G401 (cell line): ENCODE data around the gene IWS1. TPM values are rescaled to one million over a fixed set of nuclear protein-coding genes. Genes with fewer than 3 reads are reported as not detected.

ENCODE experiments used
- DNase-seq: peaks from one replicate; pipeline ENCODE4 v3.0.0-alpha.2; 2015; ENCODE audit warnings: low spot score
- in situ Hi-C: cut with HindIII; loops from 2 replicates; pipeline ENCODE4 v1.10.0; 2016; ENCODE audit warnings: low sequenced_read_pairs, mixed read lengths
- total RNA-seq: library from RNA; depleted of rRNA; stranded (reverse); fragments of >200 nt; shearing (Covaris generic); gene quantifications from 2 replicates; pipeline ENCODE4 v1.2.3, GENCODE V29; 2014

The IWS1 gene
- total RNA-seq, 1 experiment from 2014 or later, result 59.2 TPM

GRCh38 chr2:127510073-127510472, 16.2 kb downstream of the IWS1 start:
- in situ Hi-C loops, result no loop called here
- DNase-seq, result no peak

- in situ Hi-C loops, result no loop called here
- peak; percentile 62 for DNase-seq
Measured at GRCh38 chr2:127508631-127509034, 17.7 kb downstream of the IWS1 start.

GRCh38 chr2:127508023-127508630, 18.2 kb downstream of the IWS1 start:
- no peak for DNase-seq
- in situ Hi-C loops, result no loop called here

GRCh38 chr2:127506510-127506909, 19.8 kb downstream of the IWS1 start:
- in situ Hi-C loops, result no loop called here
- DNase-seq, result no peak

GRCh38 chr2:127504552-127505430, 21.5 kb downstream of the IWS1 start:
- in situ Hi-C loops, result no loop called here
- DNase-seq, result no peak

GRCh38 chr2:127503491-127503890, 22.8 kb downstream of the IWS1 start:
- in situ Hi-C loops, result no loop called here
- no peak for DNase-seq

- DNase-seq, result no peak
- in situ Hi-C loops, result no loop called here
Measured at GRCh38 chr2:127498386-127498785, 27.9 kb downstream of the IWS1 start.

- in situ Hi-C loops, result no loop called here
- DNase-seq, result no peak
Measured at GRCh38 chr2:127490283-127490682, 36.0 kb downstream of the IWS1 start.

- no peak for DNase-seq
- in situ Hi-C loops, result no loop called here
Measured at GRCh38 chr2:127486247-127487058, 39.8 kb downstream of the IWS1 start.

- DNase-seq, result no peak
- in situ Hi-C loops, result no loop called here
Measured at GRCh38 chr2:127485694-127486071, 40.6 kb downstream of the IWS1 start.

GRCh38 chr2:127485051-127485693, 41.1 kb downstream of the IWS1 start:
- DNase-seq, result no peak
- in situ Hi-C loops, result no loop called here

GRCh38 chr2:127482031-127482430, 44.3 kb downstream of the IWS1 start:
- no peak for DNase-seq
- in situ Hi-C loops, result no loop called here

GRCh38 chr2:127479866-127480743, 46.2 kb downstream of the IWS1 start:
- in situ Hi-C loops, result no loop called here
- DNase-seq, result no peak

GRCh38 chr2:127479219-127479825, 47.0 kb downstream of the IWS1 start:
- in situ Hi-C loops, result no loop called here
- DNase-seq, result peak; percentile 74

GRCh38 chr2:127475788-127476187, 50.5 kb downstream of the IWS1 start:
- no peak for DNase-seq
- in situ Hi-C loops, result no loop called here

- no peak for DNase-seq
- in situ Hi-C loops, result no loop called here
Measured at GRCh38 chr2:127472268-127472667, 54.0 kb downstream of the IWS1 start.

GRCh38 chr2:127471286-127471988, 54.9 kb downstream of the IWS1 start:
- no peak for DNase-seq
- in situ Hi-C loops, result no loop called here

- DNase-seq, result no peak
- in situ Hi-C loops, result no loop called here
Measured at GRCh38 chr2:127469974-127470373, 56.3 kb downstream of the IWS1 start.
